Measurements from ENCODE around the gene FRMD1.

FRMD1 gene

DNA sequence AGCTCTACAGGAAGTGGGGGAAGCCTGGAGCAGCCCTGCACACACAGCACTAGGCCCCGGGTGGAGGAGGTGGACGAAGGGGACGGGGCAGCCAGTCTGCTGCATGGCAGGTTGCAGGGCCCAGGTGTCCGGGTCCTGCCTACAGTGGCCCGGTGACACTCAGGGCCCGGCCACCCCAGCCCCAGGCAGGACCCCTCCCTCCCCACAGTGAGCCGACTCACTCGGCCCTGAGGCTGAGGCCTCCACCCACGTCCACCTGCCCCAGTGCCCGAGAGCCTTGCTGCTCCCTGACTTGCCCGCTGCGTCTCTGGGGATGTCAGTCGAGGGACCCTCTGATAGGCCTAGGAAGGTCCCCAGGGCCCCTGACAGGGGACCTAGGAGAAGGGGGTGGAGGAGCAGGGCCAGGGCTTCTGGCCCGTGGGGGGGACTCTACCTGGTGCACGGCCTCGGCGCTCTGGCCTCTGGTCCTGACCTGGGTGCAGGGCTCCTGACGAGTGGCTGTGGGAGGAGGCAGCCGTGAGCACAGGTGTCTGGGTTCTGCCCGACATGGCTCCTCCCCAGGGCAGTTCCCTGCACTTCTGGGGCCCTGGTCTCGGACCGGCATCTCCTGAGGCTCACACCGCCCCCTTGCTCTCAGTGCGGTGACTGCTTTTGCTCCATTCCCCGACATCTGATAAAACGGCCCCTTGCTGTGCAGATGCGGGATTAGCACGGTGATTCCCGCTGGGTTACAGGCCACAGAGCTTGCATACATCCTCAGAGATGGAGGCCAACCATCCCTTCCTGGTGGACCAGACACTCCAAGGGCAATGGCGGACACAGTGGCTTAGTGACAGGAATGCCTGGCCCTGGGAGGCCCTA is 20.1 kb downstream of the FRMD1 start:
- FAIRE-seq (no peak), DNase-seq (ENCODE audit: insufficient read length, low spot score) (no peak)

DNA sequence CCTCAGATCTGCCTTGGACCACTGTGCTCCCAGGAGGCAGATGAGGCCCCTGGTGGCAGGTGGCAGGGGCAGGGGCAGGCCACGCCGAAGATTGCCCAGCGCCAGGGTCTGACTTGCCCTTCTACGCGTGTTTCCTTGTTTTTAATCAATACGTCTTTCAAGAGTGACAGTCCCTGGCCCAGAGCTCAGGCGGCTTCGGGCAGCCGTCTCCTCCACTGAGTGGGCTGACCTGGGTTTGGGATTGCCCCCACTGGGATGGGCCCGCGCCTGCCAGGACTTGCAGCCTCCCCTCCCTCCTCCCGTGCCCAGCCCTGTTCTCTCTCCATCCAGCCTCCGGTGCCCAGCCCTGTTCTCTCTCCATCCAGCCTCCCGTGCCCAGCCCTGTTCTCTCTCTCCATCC is 21.2 kb downstream of the FRMD1 start:
- no peak for FAIRE-seq
- DNase-seq (ENCODE audit: insufficient read length, low spot score): no peak

DNA sequence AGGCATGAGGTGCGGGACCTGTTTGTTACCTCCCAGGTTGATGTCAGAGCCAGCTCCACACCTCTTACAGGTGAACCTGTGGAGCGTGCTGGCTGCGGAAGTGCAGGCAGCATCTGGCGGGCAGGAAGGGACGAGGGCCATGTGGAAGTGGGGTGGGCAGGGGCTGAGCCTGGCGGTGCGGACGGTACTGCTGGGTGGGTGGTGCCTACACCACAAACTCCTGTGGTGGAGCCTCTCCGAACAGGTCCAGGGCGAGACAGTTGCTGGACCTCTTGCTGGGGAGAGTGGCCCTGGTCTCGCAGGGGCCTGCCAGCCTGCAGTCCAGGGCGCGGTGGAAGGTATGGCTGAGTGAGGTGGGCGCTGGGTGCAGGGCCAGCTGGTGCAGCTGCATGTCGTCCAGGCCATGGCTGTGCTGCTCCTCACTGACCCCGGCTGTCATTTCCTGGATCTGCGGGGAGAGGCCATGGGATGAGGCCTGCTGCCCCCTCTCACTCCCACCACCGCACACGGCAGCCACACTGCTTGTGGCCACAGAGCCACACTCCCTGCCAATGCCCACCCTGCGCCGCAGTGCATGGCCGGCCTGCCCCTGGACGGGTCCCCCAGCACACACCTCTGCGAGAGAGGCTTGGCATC is 22.0 kb downstream of the FRMD1 start:
- DNase-seq (ENCODE audit: insufficient read length, low spot score): no peak
- FAIRE-seq: no peak

DNA sequence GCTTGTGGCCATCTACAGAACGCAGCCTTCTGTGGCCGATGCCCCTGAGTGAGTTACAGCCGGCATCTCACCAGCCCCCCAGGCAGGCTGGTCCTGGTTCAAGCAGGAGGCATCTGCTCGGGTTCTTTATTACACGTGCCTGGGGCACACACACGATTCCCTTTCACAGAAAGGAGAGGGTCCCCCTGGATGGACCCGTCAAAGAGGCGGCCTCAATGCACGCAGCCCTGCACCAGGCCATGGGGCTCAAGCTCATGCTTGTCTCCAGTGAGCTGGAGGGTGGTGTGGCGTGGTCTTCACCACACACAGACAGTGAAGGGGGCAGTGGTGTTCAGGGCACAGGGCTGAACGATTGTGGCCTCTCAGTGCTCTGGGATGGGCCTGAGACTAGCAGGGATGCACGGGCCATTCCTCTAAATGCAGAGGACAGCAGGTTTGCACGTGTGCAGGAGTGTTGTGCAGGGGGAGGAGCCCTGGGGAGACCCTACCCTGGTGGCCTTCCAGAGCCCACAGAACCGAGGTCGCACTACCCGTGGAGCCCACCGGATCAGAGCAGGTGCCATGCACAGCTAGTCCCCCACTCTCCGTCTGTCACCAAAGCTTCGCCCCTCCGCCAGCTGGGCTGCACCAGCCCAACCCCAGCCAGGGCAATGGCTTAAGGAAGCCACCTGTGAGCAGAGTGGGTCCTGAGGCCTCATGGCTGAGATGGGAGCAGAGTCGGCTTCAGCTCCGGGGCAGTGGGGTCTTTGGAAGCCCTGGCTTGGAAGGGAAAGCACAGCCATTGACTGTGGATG is 23.1 kb downstream of the FRMD1 start:
- FAIRE-seq: no peak
- DNase-seq (ENCODE audit: insufficient read length, low spot score): no peak

DNA sequence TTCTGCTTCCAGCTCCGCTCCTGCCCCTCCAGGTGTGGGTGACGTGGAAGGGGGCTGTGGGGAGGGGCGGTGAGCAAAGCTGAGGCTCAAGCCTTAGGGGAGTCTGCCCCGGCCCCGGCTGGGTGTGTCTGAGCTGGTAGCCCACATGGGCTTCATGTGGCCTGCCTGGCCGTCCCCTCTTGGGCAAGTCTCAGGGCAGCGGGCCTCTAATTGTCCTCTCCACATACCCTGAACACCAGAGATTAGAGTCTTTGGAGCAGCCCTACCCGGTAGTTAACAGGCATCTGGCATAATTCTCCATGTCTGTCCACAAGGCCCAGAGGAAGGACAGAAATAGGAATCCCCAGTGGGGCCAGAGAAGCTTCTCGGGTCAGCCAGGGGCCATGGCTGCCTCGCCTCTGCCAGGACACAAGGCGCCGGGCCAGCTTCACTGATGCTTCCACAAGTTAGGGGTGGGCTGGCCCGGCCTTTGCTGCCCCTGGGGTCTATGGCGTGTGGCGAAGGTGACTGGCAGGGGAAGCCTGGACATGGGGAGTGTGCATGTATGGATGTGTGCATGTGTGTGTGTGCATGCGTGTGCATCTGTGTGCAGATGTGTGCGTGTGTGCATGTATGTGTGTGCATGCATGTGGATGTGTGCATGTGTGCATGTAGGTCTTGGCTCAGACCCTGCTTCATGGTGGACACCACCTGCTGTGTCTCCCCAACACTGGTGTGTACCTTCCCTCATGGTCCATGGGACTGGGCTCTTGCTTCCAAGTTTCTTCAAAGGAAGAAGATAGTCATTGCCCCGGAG is 24.0 kb downstream of the FRMD1 start:
- no peak for FAIRE-seq
- no peak for DNase-seq (ENCODE audit: insufficient read length, low spot score)

DNA sequence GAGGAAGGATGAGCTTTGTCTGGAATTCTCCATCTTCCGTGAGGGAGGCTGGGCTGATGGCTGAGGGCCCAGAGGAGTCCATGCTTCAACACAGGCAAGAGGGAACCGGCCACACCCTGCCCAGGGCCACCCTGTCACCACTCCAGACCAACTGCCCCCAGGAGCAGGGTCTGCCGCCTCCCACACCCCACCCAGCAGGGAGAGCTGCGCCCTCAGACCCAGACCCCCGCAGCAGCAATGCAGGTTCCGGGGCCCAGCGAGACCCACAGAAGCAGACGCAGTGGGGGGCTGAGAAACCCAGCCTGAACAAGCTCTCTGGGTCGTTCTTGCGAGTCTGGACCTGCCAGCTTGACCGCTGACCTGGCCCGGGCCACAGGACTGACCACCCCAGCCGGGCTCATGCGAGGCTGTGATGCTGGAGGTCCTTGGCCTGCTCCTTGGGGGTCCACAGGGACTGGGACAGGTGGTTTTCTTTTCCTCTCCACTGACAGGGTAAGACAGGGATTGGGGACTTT is 25.0 kb downstream of the FRMD1 start:
- DNase-seq (ENCODE audit: insufficient read length, low spot score): no peak
- no peak for FAIRE-seq

DNA sequence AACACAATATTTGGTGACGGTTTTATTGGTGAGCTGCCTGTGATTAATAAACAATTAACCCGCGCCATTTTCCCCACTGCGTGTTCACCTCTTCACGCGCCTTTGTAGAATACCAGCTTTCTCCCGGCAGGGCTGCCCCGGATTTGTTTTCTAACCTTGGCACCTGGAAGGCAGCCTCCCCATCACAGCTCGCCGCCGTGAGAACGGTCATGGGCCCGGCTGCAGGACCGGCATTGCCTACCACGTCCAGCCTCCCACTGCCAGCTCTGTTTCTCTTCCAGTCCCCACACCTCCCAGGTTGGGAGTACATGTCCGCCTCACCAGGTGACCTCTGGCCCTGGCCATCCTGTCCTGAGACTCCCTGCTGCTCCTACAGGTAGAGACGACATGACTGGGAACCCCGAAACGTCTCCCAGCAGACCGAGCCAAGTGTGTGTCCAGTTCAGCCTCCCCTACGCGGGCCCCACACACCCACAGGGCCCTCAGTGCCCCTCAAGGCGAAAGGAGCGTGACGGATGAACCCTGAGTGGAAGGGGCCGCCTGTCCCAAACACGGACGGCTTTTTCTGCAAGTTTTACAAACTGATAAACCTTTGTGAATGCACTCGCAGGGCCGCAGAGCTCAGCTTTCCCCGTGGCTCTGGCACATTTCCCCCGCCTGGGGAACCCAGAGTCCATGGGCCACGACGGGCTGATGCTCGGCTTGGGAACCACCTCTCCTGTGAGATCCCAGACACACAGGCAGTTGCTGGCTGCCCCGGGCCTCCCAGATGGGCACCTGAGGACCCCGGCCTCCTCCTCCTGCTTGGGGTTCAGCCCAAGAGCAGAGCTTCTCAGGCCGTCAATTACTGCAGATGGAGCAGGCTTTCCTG is 25.7 kb downstream of the FRMD1 start:
- DNase-seq (ENCODE audit: insufficient read length, low spot score) (no peak), FAIRE-seq (no peak)

DNA sequence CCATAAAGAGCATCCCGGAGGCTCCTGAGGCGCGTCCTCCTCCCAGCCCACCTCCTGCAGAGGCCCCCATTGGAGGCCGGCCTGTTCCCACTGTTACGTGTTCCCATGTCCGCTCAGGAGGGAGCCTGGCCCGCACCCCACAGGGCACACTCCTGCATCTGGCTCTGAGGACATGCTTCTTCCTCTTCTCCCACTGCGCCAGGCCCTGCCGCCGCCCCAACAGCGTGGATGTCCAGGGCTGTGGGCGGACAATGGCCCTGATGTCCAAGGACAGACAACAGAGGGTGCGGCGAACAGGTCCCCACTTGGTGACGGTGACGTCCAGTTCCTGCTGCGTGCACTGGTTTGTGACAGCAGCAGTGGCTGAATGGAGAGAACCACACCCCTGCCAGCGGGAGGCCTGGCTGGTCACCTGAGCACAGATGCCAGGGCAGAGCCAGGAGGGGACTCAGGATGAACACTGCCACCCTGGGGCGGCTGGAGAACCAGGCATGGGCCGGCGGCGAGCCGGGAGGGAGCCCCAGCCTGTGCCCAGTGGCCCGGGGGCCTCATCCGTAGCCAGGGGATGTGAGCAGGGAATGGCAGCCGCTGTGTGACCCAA is 26.6 kb downstream of the FRMD1 start:
- DNase-seq (ENCODE audit: insufficient read length, low spot score): no peak
- no peak for FAIRE-seq

DNA sequence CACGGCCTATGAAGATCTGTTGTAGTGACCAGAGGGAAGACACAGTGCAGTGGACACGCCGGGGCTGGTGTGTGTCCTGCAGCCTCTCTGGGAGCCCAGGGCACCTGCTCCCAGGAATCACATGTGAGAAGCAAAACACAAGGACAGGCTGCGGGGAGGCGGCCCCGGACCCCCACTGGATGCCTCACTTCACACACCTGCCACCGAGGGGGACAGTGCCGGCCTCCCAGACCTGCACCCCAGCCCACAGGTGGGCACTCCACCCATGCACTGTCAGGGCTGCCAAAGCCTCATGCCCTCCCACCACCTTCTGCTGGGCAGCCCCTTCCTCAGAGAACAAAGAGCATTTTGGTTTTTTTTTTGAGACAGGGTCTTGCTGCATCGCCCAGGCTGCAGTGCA is 27.4 kb downstream of the FRMD1 start:
- FAIRE-seq (no peak), DNase-seq (ENCODE audit: insufficient read length, low spot score) (no peak)

DNA sequence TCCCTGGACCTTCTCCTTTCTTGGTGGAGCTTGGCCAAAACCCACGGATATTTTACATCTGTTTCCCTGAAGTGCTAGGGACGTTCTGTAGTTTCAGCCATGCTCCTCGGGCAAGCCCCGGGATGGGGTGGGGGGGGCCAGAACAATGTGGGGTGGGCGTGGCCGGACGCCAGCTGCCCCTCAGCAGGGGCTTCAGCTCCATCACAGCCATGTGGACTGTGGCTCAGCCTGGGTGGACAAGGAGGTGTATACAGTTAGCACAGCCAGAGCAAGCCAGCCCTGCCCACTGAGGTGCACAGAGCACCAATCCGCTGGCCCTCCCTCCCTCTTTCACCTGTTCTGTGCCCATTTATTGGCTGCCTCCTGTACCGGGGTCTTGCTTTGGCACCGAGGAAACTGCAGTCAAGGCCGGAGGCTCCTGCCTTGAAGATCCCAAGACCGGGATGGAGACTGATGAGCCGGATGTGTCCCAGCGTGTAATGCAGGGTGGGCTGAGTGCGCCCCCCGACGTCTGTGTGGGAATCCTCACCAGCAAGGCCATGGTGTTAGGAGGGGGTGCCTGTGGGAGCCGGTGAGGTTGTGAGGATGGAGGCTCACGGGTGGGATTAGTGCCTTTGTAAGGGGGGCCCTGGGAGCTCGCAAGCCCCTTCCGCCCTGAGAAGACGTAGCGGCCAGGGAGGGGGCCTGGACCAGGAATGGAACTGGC is 28.0 kb downstream of the FRMD1 start:
- no peak for FAIRE-seq
- no peak for DNase-seq (ENCODE audit: insufficient read length, low spot score)

DNA sequence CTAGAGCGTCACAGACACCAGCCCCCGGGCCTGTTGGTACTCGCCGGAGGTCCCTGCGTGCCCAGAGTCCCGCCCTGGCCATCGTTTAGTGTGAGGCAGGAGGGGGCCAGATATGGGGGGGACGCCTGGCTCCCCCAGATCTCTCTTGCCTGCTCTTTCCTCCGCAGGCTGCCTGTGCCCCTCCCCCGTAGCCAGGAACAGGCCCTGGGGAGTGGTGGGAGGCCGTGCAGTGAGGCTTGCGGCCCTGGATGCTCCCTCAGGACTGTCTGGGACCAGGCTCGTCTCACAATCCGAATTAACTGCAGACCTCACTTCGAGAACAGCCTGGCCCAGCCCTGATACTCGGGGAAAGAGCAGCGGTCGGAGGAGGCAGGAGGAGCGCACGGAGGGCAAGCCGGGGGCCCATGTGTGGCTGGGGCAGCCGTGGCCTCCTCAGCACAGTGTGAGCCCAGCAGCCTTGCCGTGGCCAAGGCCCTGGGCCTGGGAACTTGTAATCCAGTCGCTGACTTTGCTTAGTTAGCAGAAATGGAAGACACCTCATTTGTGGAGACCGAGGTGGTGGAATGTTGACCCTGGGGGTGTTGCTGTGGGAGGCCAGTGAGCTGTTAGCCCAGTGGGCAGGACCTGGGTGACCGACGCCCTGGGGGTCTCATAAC is 28.7 kb downstream of the FRMD1 start:
- FAIRE-seq: no peak
- no peak for DNase-seq (ENCODE audit: insufficient read length, low spot score)

DNA sequence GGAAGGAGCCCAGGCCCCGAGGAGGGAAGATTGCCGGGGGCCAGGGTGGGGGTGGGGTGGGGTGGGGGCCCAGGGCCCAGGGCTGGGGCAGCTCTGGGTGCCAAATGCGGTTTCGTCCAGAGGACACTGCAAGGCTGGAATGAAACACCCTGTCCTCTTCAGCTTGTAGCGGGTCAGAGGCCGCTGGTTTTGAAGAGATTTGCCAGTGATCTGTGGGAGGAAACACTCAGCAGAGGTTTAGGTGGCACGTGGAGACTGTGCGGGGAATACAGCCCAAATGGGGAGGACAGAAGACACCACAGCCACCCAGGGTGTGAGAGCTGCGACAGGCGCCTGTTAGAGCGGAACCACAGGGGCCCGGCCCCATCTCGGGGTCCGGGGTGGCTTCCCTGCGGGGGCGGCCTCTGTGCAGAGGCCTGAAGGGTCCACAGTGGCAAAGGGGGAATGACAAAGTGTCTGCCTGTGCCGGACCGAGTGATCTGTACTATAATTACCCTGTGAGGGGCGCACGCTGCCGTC is 29.2 kb downstream of the FRMD1 start:
- DNase-seq (ENCODE audit: insufficient read length, low spot score) (no peak), FAIRE-seq (no peak)

DNA sequence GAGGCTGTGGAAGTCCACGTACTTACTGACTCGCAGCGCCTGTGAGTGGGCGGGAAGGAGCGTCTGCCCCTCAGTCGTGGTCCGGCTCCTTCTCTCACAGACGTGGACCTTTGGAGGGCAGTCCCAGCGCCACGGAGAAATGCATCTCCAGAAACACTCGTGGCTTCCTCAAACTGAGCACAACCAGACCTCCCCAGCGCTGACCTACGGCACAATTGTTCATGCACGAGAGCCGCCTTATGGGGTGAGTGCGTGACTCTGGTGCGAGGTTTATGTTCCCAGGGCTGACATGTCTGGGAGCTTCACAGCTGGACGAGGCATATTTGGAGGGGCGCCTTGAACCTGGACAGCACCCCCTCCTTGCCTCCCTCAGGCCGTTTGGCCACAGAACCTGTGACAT is 29.7 kb downstream of the FRMD1 start:
- DNase-seq (ENCODE audit: insufficient read length, low spot score): no peak
- no peak for FAIRE-seq

DNA sequence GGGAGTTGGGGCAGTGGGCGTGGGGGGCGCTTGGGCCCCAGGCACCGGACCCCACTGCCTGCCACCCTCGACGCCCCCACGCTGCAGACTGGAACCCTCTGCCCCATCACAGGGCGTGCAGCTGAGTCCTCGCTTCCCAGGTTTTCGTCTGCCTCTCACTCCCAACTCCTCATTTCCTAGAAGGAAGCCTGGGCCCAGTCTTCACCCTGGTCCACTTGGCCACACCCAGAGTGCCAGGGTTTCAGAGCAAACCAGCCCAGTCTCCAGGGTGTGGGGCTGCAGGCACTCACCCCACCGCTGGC is 30.3 kb downstream of the FRMD1 start:
- DNase-seq (ENCODE audit: insufficient read length, low spot score): no peak
- FAIRE-seq: no peak

DNA sequence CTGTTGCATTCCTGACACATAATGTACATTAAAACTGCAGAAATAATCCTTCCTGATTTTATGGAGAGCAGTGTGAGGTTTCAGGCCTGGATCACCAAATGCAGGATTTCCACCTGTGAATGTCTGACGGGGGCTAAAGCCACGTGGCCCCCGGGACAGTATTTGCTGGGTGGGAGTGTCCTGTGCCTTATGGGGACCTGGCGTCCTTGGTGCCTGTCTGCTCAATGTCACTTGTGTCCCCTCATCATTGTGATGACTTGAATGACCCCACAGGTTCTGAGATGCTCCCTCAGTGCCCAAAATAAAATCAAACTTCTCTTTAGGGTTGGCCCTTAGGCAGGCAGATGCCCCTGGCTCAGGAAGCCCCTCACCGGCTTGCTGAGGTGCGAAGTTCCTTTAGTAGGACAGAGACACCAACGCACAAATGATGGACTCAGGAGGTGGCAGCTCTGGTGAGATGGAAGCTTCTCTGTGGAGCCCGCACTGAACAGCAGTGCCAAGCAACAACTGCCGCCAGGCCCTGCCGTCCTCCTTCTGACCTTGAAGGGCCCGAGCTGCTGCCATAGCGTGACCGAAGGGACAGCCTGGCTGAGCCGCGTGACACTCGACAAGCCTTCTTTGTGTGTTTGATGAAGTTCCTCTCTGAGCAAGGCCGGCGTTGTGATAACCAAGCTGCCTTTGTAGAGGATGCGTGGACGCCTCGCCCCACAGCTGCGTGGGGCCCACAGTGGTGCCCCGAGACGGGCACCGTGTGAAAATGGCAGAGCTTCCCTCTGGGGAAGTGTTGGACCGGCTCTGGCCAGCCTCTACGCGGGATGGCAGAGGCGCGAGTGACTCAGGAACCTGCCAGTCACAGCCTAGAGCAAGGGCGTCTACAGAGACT is 30.9 kb downstream of the FRMD1 start:
- no peak for FAIRE-seq
- DNase-seq (ENCODE audit: insufficient read length, low spot score): no peak

DNA sequence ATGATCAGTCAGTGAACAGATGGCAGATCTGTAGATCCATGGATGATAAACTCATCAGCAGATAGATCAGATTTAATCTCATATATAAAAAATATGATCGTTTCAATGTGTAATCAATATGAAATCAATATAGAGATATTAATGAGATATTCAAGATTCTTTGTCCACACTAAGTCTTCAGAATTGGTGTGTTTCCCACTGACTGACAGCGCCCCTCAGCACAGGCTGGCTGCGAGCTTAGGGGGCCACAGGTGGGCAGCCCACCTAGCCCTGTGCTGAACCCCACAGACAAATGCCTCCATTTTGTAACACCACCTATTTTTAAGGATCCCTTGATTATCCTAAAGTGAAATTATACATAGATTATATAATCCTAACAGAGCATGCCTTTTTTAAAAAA is 32.3 kb downstream of the FRMD1 start:
- FAIRE-seq (no peak), DNase-seq (ENCODE audit: insufficient read length, low spot score) (no peak)
